Activated naive CD8-positive, alpha-beta T cell (primary cell): Measurements from ENCODE around the gene RAB17.

ENCODE experiments used
- H3K27ac Mint-ChIP-seq: one replicate; pipeline ENCODE4 v1.8.0; 2021; ENCODE audit warnings: mixed read lengths
- H3K27me3 Mint-ChIP-seq: one replicate; pipeline ENCODE4 v1.8.0; 2021; ENCODE audit warnings: mixed read lengths
- H3K36me3 Mint-ChIP-seq: one replicate; pipeline ENCODE4 v1.8.0; 2021; ENCODE audit warnings: mixed read lengths
- H3K4me1 Mint-ChIP-seq: one replicate; pipeline ENCODE4 v1.8.0; 2021; ENCODE audit warnings: low read depth, mixed read lengths
- H3K4me3 Mint-ChIP-seq: one replicate; pipeline ENCODE4 v1.8.0; 2021; ENCODE audit warnings: mild to moderate bottlenecking, mixed read lengths
- H3K9me3 Mint-ChIP-seq: one replicate; pipeline ENCODE4 v1.8.0; 2021; ENCODE audit warnings: low read depth, mixed read lengths

RAB17 gene

GRCh38 chr2:237538901-237539300 lies 51.6 kb downstream of the RAB17 start:
- no peaks in the 10 kb centered on the region for H3K27me3 Mint-ChIP-seq
- H3K4me3 Mint-ChIP-seq, result no peak overlapping the region
- H3K36me3 Mint-ChIP-seq, result no peaks in the 10 kb centered on the region
- H3K9me3 Mint-ChIP-seq, result no peaks in the 10 kb centered on the region
- no peaks in the 10 kb centered on the region for H3K4me1 Mint-ChIP-seq
- H3K27ac Mint-ChIP-seq, result no peak overlapping the region

GRCh38 chr2:237538001-237538720 lies 52.4 kb downstream of the RAB17 start:
- Mint-ChIP-seq H3K36me3 (no peaks in the 10 kb centered on the region), H3K27ac (no peak overlapping the region), H3K27me3 (no peaks in the 10 kb centered on the region), H3K4me1 (no peaks in the 10 kb centered on the region), H3K4me3 (no peak overlapping the region), H3K9me3 (no peaks in the 10 kb centered on the region)

- Mint-ChIP-seq H3K36me3 (no peaks in the 10 kb centered on the region), H3K4me3 (no peak overlapping the region), H3K27me3 (no peaks in the 10 kb centered on the region), H3K27ac (no peak overlapping the region), H3K4me1 (no peaks in the 10 kb centered on the region), H3K9me3 (no peaks in the 10 kb centered on the region)
Observed at GRCh38 chr2:237536617-237537016, 53.9 kb downstream of the RAB17 start.

GRCh38 chr2:237536083-237536415 lies 54.5 kb downstream of the RAB17 start:
- no peak overlapping the region for H3K27ac Mint-ChIP-seq

GRCh38 chr2:237535385-237536082 lies 55.0 kb downstream of the RAB17 start:
- H3K27ac Mint-ChIP-seq, result no peak overlapping the region
- no peaks in the 10 kb centered on the region for H3K36me3 Mint-ChIP-seq
- H3K27me3 Mint-ChIP-seq, result no peaks in the 10 kb centered on the region
- no peaks in the 10 kb centered on the region for H3K4me1 Mint-ChIP-seq
- H3K9me3 Mint-ChIP-seq, result no peaks in the 10 kb centered on the region
- no peak overlapping the region for H3K4me3 Mint-ChIP-seq

More at GRCh38 chr2:237536083-237536415, 54.5 kb downstream of the RAB17 start:
- Mint-ChIP-seq H3K4me3 (no peak overlapping the region), H3K9me3 (no peaks in the 10 kb centered on the region), H3K36me3 (no peaks in the 10 kb centered on the region), H3K4me1 (no peaks in the 10 kb centered on the region), H3K27me3 (no peaks in the 10 kb centered on the region)

GRCh38 chr2:237534380-237534779 lies 56.2 kb downstream of the RAB17 start:
- no peaks in the 10 kb centered on the region for H3K36me3 Mint-ChIP-seq
- no peak overlapping the region for H3K27ac Mint-ChIP-seq
- H3K4me3 Mint-ChIP-seq, result no peak overlapping the region
- no peaks in the 10 kb centered on the region for H3K27me3 Mint-ChIP-seq
- H3K4me1 Mint-ChIP-seq, result no peaks in the 10 kb centered on the region
- no peaks in the 10 kb centered on the region for H3K9me3 Mint-ChIP-seq

- Mint-ChIP-seq H3K27ac (no peak overlapping the region), H3K4me3 (no peak overlapping the region), H3K27me3 (no peaks in the 10 kb centered on the region), H3K36me3 (no peaks in the 10 kb centered on the region), H3K9me3 (no peaks in the 10 kb centered on the region), H3K4me1 (no peaks in the 10 kb centered on the region)
Observed at GRCh38 chr2:237533668-237534161, 56.8 kb downstream of the RAB17 start.

GRCh38 chr2:237532160-237532559 lies 58.4 kb downstream of the RAB17 start:
- Mint-ChIP-seq H3K27ac (no peak overlapping the region), H3K27me3 (no peaks in the 10 kb centered on the region), H3K36me3 (no peaks in the 10 kb centered on the region), H3K9me3 (no peaks in the 10 kb centered on the region), H3K4me3 (no peak overlapping the region), H3K4me1 (no peaks in the 10 kb centered on the region)

GRCh38 chr2:237530472-237531433 lies 59.8 kb downstream of the RAB17 start:
- H3K27me3 Mint-ChIP-seq, result no peaks in the 10 kb centered on the region
- H3K4me1 Mint-ChIP-seq, result no peaks in the 10 kb centered on the region
- no peak overlapping the region for H3K4me3 Mint-ChIP-seq
- no peaks in the 10 kb centered on the region for H3K9me3 Mint-ChIP-seq
- H3K27ac Mint-ChIP-seq, result no peak overlapping the region
- no peaks in the 10 kb centered on the region for H3K36me3 Mint-ChIP-seq

GRCh38 chr2:237529452-237530402 lies 60.8 kb downstream of the RAB17 start:
- Mint-ChIP-seq H3K27ac (no peak overlapping the region), H3K36me3 (no peaks in the 10 kb centered on the region), H3K27me3 (no peaks in the 10 kb centered on the region), H3K4me3 (no peak overlapping the region), H3K9me3 (no peaks in the 10 kb centered on the region), H3K4me1 (no peaks in the 10 kb centered on the region)

GRCh38 chr2:237527766-237528165 lies 62.8 kb downstream of the RAB17 start:
- Mint-ChIP-seq H3K9me3 (no peaks in the 10 kb centered on the region), H3K36me3 (no peaks in the 10 kb centered on the region), H3K27me3 (no peaks in the 10 kb centered on the region), H3K4me1 (no peaks in the 10 kb centered on the region), H3K27ac (no peak overlapping the region), H3K4me3 (no peak overlapping the region)

- no peaks in the 10 kb centered on the region for H3K9me3 Mint-ChIP-seq
- no peaks in the 10 kb centered on the region for H3K27me3 Mint-ChIP-seq
- H3K36me3 Mint-ChIP-seq, result no peaks in the 10 kb centered on the region
- no peaks in the 10 kb centered on the region for H3K4me1 Mint-ChIP-seq
- no peak overlapping the region for H3K27ac Mint-ChIP-seq
- H3K4me3 Mint-ChIP-seq, result no peak overlapping the region
Observed at GRCh38 chr2:237527233-237527632, 63.3 kb downstream of the RAB17 start.

- no peaks in the 10 kb centered on the region for H3K27me3 Mint-ChIP-seq
- no peak overlapping the region for H3K27ac Mint-ChIP-seq
- no peaks in the 10 kb centered on the region for H3K36me3 Mint-ChIP-seq
- H3K9me3 Mint-ChIP-seq, result no peaks in the 10 kb centered on the region
- H3K4me3 Mint-ChIP-seq, result no peak overlapping the region
- no peaks in the 10 kb centered on the region for H3K4me1 Mint-ChIP-seq
Observed at GRCh38 chr2:237525559-237526157, 64.9 kb downstream of the RAB17 start.

GRCh38 chr2:237524631-237525030 lies 65.9 kb downstream of the RAB17 start:
- Mint-ChIP-seq H3K4me1 (no peaks in the 10 kb centered on the region), H3K27ac (no peak overlapping the region), H3K4me3 (no peak overlapping the region), H3K9me3 (no peaks in the 10 kb centered on the region), H3K27me3 (no peaks in the 10 kb centered on the region), H3K36me3 (no peaks in the 10 kb centered on the region)
